GM19455 (cell line): ENCODE measurements around the gene DCTN5.
A peak's percentile ranks its signal among the peaks of the same experiment; 100 is the strongest.
"Not testable (repeated sequence)": the region's sequence is repeated elsewhere in the genome, so short reads cannot be mapped to it uniquely, and the experiment has no call there.

Source experiments
- ATAC-seq: cut with Tn5 transposase; IDR thresholded peaks from one replicate; pipeline ENCODE4 v1.9.1; 2021; ENCODE audit not compliant: unreplicated experiment

Gene DCTN5

GRCh38 chr16:23640931-23641765, at the start of gene DCTN5, which contains the start of gene PALB2:
TSS of gene DCTN5 (plus strand) at chr16:23641466. CDS start at chr16:23641543, 77 bp downstream.
TSS of gene PALB2 (minus strand) at chr16:23641310. CDS start at chr16:23641157, 153 bp downstream.
- peak; percentile 92 for ATAC-seq

- ATAC-seq = no peak
These were observed 47.1 kb upstream of the DCTN5 start for GRCh38 chr16:23594186-23594585.

GRCh38 chr16:23595246-23595950, 45.9 kb upstream of the DCTN5 start:
- ATAC-seq = no peak

GRCh38 chr16:23595951-23596720, 45.1 kb upstream of the DCTN5 start, which contains the start of gene NDUFAB1:
TSS of gene NDUFAB1 (minus strand) at chr16:23596316. CDS start at chr16:23596290, 26 bp downstream.
- ATAC-seq = peak; percentile 96

- ATAC-seq = no peak
These were observed 44.1 kb upstream of the DCTN5 start for GRCh38 chr16:23597003-23597756.

- no peak for ATAC-seq
These were observed 33.5 kb upstream of the DCTN5 start for GRCh38 chr16:23607726-23608125.

GRCh38 chr16:23608194-23608593, 33.1 kb upstream of the DCTN5 start:
- ATAC-seq = no peak

- no peak for ATAC-seq
These were observed 31.3 kb upstream of the DCTN5 start for GRCh38 chr16:23609929-23610328.

GRCh38 chr16:23610905-23611304, 30.4 kb upstream of the DCTN5 start:
- not testable (repeated sequence) for ATAC-seq

GRCh38 chr16:23611936-23612335, 29.3 kb upstream of the DCTN5 start:
- no peak for ATAC-seq

GRCh38 chr16:23615805-23616204, 25.5 kb upstream of the DCTN5 start:
- ATAC-seq = no peak

GRCh38 chr16:23624092-23624491, 17.2 kb upstream of the DCTN5 start:
- no peak for ATAC-seq

- ATAC-seq = no peak
These were observed 11.8 kb upstream of the DCTN5 start for GRCh38 chr16:23629516-23629915.

GRCh38 chr16:23631874-23632273, 9.4 kb upstream of the DCTN5 start:
- ATAC-seq = not testable (repeated sequence)

GRCh38 chr16:23634461-23635036, 6.7 kb upstream of the DCTN5 start:
- no peak for ATAC-seq

- no peak for ATAC-seq
These were observed 5.3 kb upstream of the DCTN5 start for GRCh38 chr16:23635958-23636357.

GRCh38 chr16:23640615-23640930, 693 bp upstream of the DCTN5 start:
- ATAC-seq = peak; percentile 8

- ATAC-seq = no peak
These were observed 1.0 kb downstream of the DCTN5 start for GRCh38 chr16:23642246-23642774.

- no peak for ATAC-seq
These were observed 9.6 kb downstream of the DCTN5 start for GRCh38 chr16:23650674-23651416.
